SKM-1 (cell line): ENCODE measurements around the gene UBE2G2.
A peak's percentile ranks its signal among the peaks of the same experiment; 100 is the strongest.

Experiments
- DNase-seq: peaks from one replicate; lab custom pipeline; 2025; ENCODE audit not compliant: unreplicated experiment; lab: John Stamatoyannopoulos, UW

UBE2G2 gene

GRCh38 chr21:44801468-44802395 lies at the start of gene UBE2G2:
Gene UBE2G2 (minus strand): TSS chr21:44801820. CDS start chr21:44801748, 72 bp downstream.
- peak; percentile 58 for DNase-seq

- DNase-seq, result no peak
Measured at GRCh38 chr21:44850905-44851657, 49.5 kb upstream of the UBE2G2 start.

- no peak for DNase-seq
Measured at GRCh38 chr21:44850208-44850800, 48.7 kb upstream of the UBE2G2 start.

GRCh38 chr21:44849616-44850130 lies 48.1 kb upstream of the UBE2G2 start:
- no peak for DNase-seq

GRCh38 chr21:44848821-44849521 lies 47.4 kb upstream of the UBE2G2 start:
- no peak for DNase-seq

- DNase-seq, result no peak
Measured at GRCh38 chr21:44847261-44848056, 45.8 kb upstream of the UBE2G2 start.

- DNase-seq, result peak; percentile 22
Measured at GRCh38 chr21:44846485-44847260, 45.1 kb upstream of the UBE2G2 start.

- DNase-seq, result no peak
Measured at GRCh38 chr21:44846224-44846484, 44.5 kb upstream of the UBE2G2 start.

- DNase-seq, result peak; percentile 35
Measured at GRCh38 chr21:44845418-44846223, 44.0 kb upstream of the UBE2G2 start.

- DNase-seq, result no peak
Measured at GRCh38 chr21:44844256-44844655, 42.6 kb upstream of the UBE2G2 start.

GRCh38 chr21:44842721-44843445 lies 41.3 kb upstream of the UBE2G2 start:
- DNase-seq, result no peak

GRCh38 chr21:44842087-44842486 lies 40.5 kb upstream of the UBE2G2 start:
- DNase-seq, result no peak

GRCh38 chr21:44840771-44841170 lies 39.2 kb upstream of the UBE2G2 start:
- DNase-seq, result no peak

GRCh38 chr21:44838951-44839350 lies 37.3 kb upstream of the UBE2G2 start:
- DNase-seq, result no peak

GRCh38 chr21:44838039-44838895 lies 36.6 kb upstream of the UBE2G2 start:
- DNase-seq, result no peak

GRCh38 chr21:44837537-44837936 lies 35.9 kb upstream of the UBE2G2 start:
- DNase-seq, result no peak
